Measurements from ENCODE around the gene DIP2B. TPM values are rescaled to one million over a fixed set of nuclear protein-coding genes. Genes with fewer than 3 reads are reported as not detected.

Gene DIP2B
- total RNA-seq, 1 experiment from 2014 or later, result 20.0 TPM

DNA sequence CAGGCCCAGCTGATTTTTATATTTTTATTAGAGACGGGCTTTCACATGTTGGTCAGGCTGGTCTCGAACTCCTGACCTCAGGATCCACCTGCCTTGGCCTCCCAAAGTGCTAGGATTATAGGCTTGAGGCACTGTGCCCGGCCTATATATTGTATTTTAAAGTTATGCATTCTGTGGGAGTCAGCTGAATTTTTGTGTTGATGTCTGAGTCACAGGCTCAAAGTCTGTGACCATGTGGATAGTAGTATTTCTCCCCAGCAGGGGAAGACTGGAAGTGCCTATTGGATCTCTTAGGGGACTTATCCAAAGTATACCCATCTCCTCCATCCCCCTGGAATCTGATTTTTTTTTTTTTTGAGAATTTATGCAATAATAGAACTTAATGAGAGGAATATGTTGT is 215.3 kb downstream of the DIP2B start:
- no peak overlapping the region for H2BK15ac ChIP-seq (ENCODE audit: low read depth, low read length)
- no peak overlapping the region for H3K23ac ChIP-seq (ENCODE audit: insufficient read length, low read depth, low read length)
- H3K56ac ChIP-seq (ENCODE audit: insufficient read length, low read depth, low read length), result no peak overlapping the region
- H4K8ac ChIP-seq (replicated peaks; ENCODE audit: insufficient read length, low read depth, low read length), result no peak overlapping the region
- H4K91ac ChIP-seq (ENCODE audit: insufficient read length, low read depth, low read length), result no peak overlapping the region
- H3K4me3 Mint-ChIP-seq, result no peak overlapping the region
- H3K9me3 Mint-ChIP-seq, result no peaks in the 10 kb centered on the region
- H3K23me2 ChIP-seq (ENCODE audit: insufficient read length, low read depth, low read length, poor library complexity, severe bottlenecking), result no peaks in the 10 kb centered on the region
- no peaks in the 10 kb centered on the region for H3K79me1 ChIP-seq (ENCODE audit: insufficient read depth, low read depth, low read length, poor library complexity, severe bottlenecking)
- H3K14ac ChIP-seq (ENCODE audit: insufficient read depth, low read length), result no peak overlapping the region
- WGBS (ENCODE audit: extremely low coverage, insufficient read length, low lambda C conversion rate), result no CpG with 5 or more reads among the region's 3 CpGs
- H3K27ac Mint-ChIP-seq, result no peak overlapping the region
- H3K4me1 ChIP-seq (ENCODE audit: insufficient read depth, low read length), result no peaks in the 10 kb centered on the region
- H3K9ac ChIP-seq (ENCODE audit: extremely low read depth, insufficient read length, low read length), result no peak overlapping the region
- H2BK5ac ChIP-seq (ENCODE audit: insufficient read length, low read length), result no peak overlapping the region
- no peak overlapping the region for H2BK120ac ChIP-seq (ENCODE audit: low read depth, low read length, poor library complexity, severe bottlenecking)
- H2BK20ac ChIP-seq (ENCODE audit: low read depth, low read length, poor library complexity, severe bottlenecking), result no peak overlapping the region
- H4K20me1 ChIP-seq (ENCODE audit: control insufficient read depth, insufficient read depth, insufficient read length), result no peaks in the 10 kb centered on the region
- H3K18ac ChIP-seq (ENCODE audit: insufficient read length, low read depth, low read length), result no peak overlapping the region
- peaks cover 23 to 66% (median 56%) of the 10 kb centered on the region in 3 experiments for H3K36me3 Mint-ChIP-seq (ENCODE audit: insufficient read depth in 1 of 3, low read depth in 3 of 3)
- H3K4ac ChIP-seq (ENCODE audit: low read depth, low read length), result no peak overlapping the region
- H3K4me2 ChIP-seq (ENCODE audit: insufficient read depth, insufficient read length, low read length), result no peak overlapping the region
- no peaks in the 10 kb centered on the region for H3K4me1 Mint-ChIP-seq
- no peaks in the 10 kb centered on the region for H3K79me2 ChIP-seq (ENCODE audit: insufficient read depth, low read length)
- DNase-seq, result no peak
- H3K27me3 Mint-ChIP-seq (ENCODE audit: low read depth), result no peaks in the 10 kb centered on the region
- no peak overlapping the region for H2BK12ac ChIP-seq (ENCODE audit: insufficient read length, low read depth, low read length)
- no peaks in the 10 kb centered on the region for H3K9me3 ChIP-seq (ENCODE audit: control insufficient read depth, low read depth, low read length)
- H4K5ac ChIP-seq (ENCODE audit: insufficient read length, low read depth, low read length), result no peak overlapping the region
- no peak overlapping the region for H2AFZ ChIP-seq (ENCODE audit: low read length)
- no peak overlapping the region for H3K27ac ChIP-seq (ENCODE audit: insufficient read length, low read depth, low read length)
- TF ChIP-seq, protein P1, sequence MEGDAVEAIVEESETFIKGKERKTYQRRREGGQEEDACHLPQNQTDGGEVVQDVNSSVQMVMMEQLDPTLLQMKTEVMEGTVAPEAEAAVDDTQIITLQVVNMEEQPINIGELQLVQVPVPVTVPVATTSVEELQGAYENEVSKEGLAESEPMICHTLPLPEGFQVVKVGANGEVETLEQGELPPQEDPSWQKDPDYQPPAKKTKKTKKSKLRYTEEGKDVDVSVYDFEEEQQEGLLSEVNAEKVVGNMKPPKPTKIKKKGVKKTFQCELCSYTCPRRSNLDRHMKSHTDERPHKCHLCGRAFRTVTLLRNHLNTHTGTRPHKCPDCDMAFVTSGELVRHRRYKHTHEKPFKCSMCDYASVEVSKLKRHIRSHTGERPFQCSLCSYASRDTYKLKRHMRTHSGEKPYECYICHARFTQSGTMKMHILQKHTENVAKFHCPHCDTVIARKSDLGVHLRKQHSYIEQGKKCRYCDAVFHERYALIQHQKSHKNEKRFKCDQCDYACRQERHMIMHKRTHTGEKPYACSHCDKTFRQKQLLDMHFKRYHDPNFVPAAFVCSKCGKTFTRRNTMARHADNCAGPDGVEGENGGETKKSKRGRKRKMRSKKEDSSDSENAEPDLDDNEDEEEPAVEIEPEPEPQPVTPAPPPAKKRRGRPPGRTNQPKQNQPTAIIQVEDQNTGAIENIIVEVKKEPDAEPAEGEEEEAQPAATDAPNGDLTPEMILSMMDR (conservative IDR thresholded peaks at IDR 0.05), result no peak
- H3T11ph ChIP-seq (ENCODE audit: low read length), result no peak overlapping the region
- no peak overlapping the region for H2AK5ac ChIP-seq (ENCODE audit: insufficient read length, low read length)
- no peaks in the 10 kb centered on the region for H3K27me3 ChIP-seq (ENCODE audit: insufficient read depth, low read length)

All from H9 (cell line).